A549 (cell line): ENCODE measurements around the gene MAST2. TPM values are rescaled to one million over a fixed set of nuclear protein-coding genes. Genes with fewer than 3 reads are reported as not detected.

ENCODE experiments used
- ATAC-seq, 2 experiments: fragments of 200-7000 bp in 1 of 2; fragments of >200 bp in 1 of 2; cut with Nextera tagmentation in 1 of 2; cut with Tn5 transposase in 1 of 2; 3 replicates each; pipeline versions ENCODE4 v1.8.0 to v1.9.1; 2018 to 2020; ENCODE audit warnings: mild to moderate bottlenecking in 1 of 2, moderate library complexity in 1 of 2
- CTCF ChIA-PET: fragments of 300-600 bp; sonication (Branson Sonifier 250); formaldehyde crosslinking; extraction: SDS; loops from one replicate; lab custom pipeline; 2021; ENCODE audit warnings: antibody characterized with exemption, inconsistent platforms; lab: Yijun Ruan, JAX
- POLR2A ChIA-PET: fragments of 350-600 bp; formaldehyde crosslinking; extraction: SDS; loops from one replicate; lab custom pipeline; 2021; ENCODE audit warnings: antibody characterized with exemption, inconsistent platforms; lab: Yijun Ruan, JAX
- DNase-seq, 2 experiments: peaks; one replicate each; pipeline versions ENCODE4 v3.0.0 to v3.0.0-alpha.2; 2011 to 2016; ENCODE audit warnings: low read depth in 1 of 2, low spot score in 1 of 2
- FAIRE-seq: peaks from 2 replicates; lab custom pipeline; 2011; peaks lifted over from hg19 to GRCh38; lab: Jason Lieb, UNC
- H3K27ac ChIP-seq, 2 experiments: fragments of >200 bp; sonication (Bioruptor Twin); formaldehyde crosslinking; 3 replicates each; pipeline ENCODE4 v1.5.1; 2016 to 2017
- H3K4me1 ChIP-seq: fragments of >200 bp; sonication (Bioruptor Twin); formaldehyde crosslinking; 3 replicates; pipeline ENCODE4 v1.6.1; 2016
- H3K4me2 ChIP-seq: fragments of >200 bp; sonication (Bioruptor Twin); formaldehyde crosslinking; 3 replicates; pipeline ENCODE4 v1.6.1; 2016
- H3K4me3 ChIP-seq: fragments of >200 bp; sonication (Bioruptor Twin); formaldehyde crosslinking; 3 replicates; pipeline ENCODE4 v1.5.1; 2016
- H3K9me3 ChIP-seq: fragments of >200 bp; sonication (Bioruptor Twin); formaldehyde crosslinking; 3 replicates; pipeline ENCODE4 v1.6.1; 2016
- ATOH8 ChIP-seq: fragments of 250-450 bp; sonication (Bioruptor Pico); IDR thresholded peaks from 2 replicates; pipeline ENCODE4 v1.5.0; 2020; ENCODE audit warnings: low read depth, mild to moderate bottlenecking, moderate library complexity
- CBX8 ChIP-seq: fragments of 200-600 bp; sonication (generic); IDR thresholded peaks from 2 replicates; pipeline ENCODE4 v1.6.1; 2016
- CHD2 ChIP-seq: fragments of 150-350 bp; IDR thresholded peaks from 2 replicates; pipeline ENCODE4 v1.6.1; 2014; ENCODE audit warnings: low read length; ENCODE audit not compliant: partially characterized antibody
- EHMT2 ChIP-seq: fragments of 200-600 bp; sonication (generic); IDR thresholded peaks from 2 replicates; pipeline ENCODE4 v1.6.1; 2016; ENCODE audit warnings: antibody characterized with exemption, low read depth, mild to moderate bottlenecking, moderate library complexity
- FOSB ChIP-seq: fragments of 250-450 bp; sonication (Bioruptor Pico); IDR thresholded peaks from 2 replicates; pipeline ENCODE4 v1.5.0; 2020; ENCODE audit warnings: mild to moderate bottlenecking, moderate library complexity
- GATA3 ChIP-seq: IDR thresholded peaks from 2 replicates; pipeline ENCODE4 v1.6.1; 2012; ENCODE audit warnings: borderline replicate concordance
- HDAC2 ChIP-seq: fragments of 200-600 bp; sonication (generic); IDR thresholded peaks from 2 replicates; pipeline ENCODE4 v1.6.1; 2016
- HEYL ChIP-seq: fragments of 250-450 bp; sonication (Bioruptor Pico); IDR thresholded peaks from 2 replicates; pipeline ENCODE4 v1.8.0; 2021; ENCODE audit warnings: mild to moderate bottlenecking, moderate library complexity
- HOXB13 ChIP-seq: fragments of 250-450 bp; sonication (Bioruptor Pico); IDR thresholded peaks from 2 replicates; pipeline ENCODE4 v1.5.0; 2020; ENCODE audit warnings: low read depth, mild to moderate bottlenecking, moderate library complexity
- HOXB5 ChIP-seq: fragments of 250-450 bp; sonication (Bioruptor Pico); IDR thresholded peaks from 2 replicates; pipeline ENCODE4 v1.5.0; 2020; ENCODE audit warnings: mild to moderate bottlenecking, moderate library complexity
- JUN ChIP-seq, 2 experiments: fragments of >200 bp; sonication (Bioruptor Twin); formaldehyde crosslinking; IDR thresholded peaks; 2 replicates in 1 of 2; 3 replicates in 1 of 2; pipeline ENCODE4 v1.6.1; 2016 to 2017
- KDM1A ChIP-seq: fragments of 200-600 bp; sonication (generic); IDR thresholded peaks from 2 replicates; pipeline ENCODE4 v1.6.1; 2016; ENCODE audit warnings: low read depth, mild to moderate bottlenecking
- KDM5A ChIP-seq: fragments of 200-600 bp; sonication (generic); IDR thresholded peaks from 2 replicates; pipeline ENCODE4 v1.6.1; 2016; ENCODE audit warnings: antibody characterized with exemption, mild to moderate bottlenecking
- MAFK ChIP-seq: fragments of 450-650 bp; IDR thresholded peaks from 2 replicates; pipeline ENCODE4 v1.6.1; 2014; ENCODE audit not compliant: partially characterized antibody
- MYC ChIP-seq: IDR thresholded peaks from 2 replicates; pipeline ENCODE4 v1.6.1; 2012; ENCODE audit warnings: mild to moderate bottlenecking, inconsistent platforms, low read length, improper control_type of control experiment, borderline replicate concordance
- NR3C1 ChIP-seq: fragments of >200 bp; sonication (Bioruptor Twin); formaldehyde crosslinking; IDR thresholded peaks from 3 replicates; pipeline ENCODE4 v1.6.1; 2017
- PHF8 ChIP-seq: fragments of 200-600 bp; sonication (generic); IDR thresholded peaks from 2 replicates; pipeline ENCODE4 v1.6.1; 2016; ENCODE audit warnings: low read depth, mild to moderate bottlenecking, antibody characterized with exemption, moderate library complexity, borderline replicate concordance
- POLR2A ChIP-seq: IDR thresholded peaks from 2 replicates; pipeline ENCODE4 v1.6.1; 2012; ENCODE audit warnings: mild to moderate bottlenecking, low read length
- RAD21 ChIP-seq, 2 experiments: fragments of >200 bp in 1 of 2; sonication (Bioruptor Twin) in 1 of 2; formaldehyde crosslinking in 1 of 2; IDR thresholded peaks in 1 of 2; conservative IDR thresholded peaks in 1 of 2; 2 replicates in 1 of 2; 3 replicates in 1 of 2; pipeline ENCODE4 v1.6.1; 2012 to 2018; ENCODE audit warnings: inconsistent platforms in 1 of 2
- RCOR1 ChIP-seq: fragments of 150-350 bp; IDR thresholded peaks from 2 replicates; pipeline ENCODE4 v1.6.1; 2014; ENCODE audit warnings: antibody characterized with exemption, low read length, low read depth
- SMC3 ChIP-seq: fragments of >200 bp; sonication (Bioruptor Twin); formaldehyde crosslinking; IDR thresholded peaks from 3 replicates; pipeline ENCODE4 v1.6.1; 2018; ENCODE audit warnings: inconsistent platforms
- TP53 ChIP-seq: fragments of 250-450 bp; sonication (Bioruptor Pico); IDR thresholded peaks from 2 replicates; pipeline ENCODE4 v1.5.0; 2021; ENCODE audit warnings: mild to moderate bottlenecking, moderate library complexity
- ZFP36 ChIP-seq: fragments of 450-650 bp; IDR thresholded peaks from 2 replicates; pipeline ENCODE4 v1.6.1; 2014; ENCODE audit warnings: borderline replicate concordance; ENCODE audit not compliant: partially characterized antibody
- ZSCAN20 ChIP-seq: fragments of 250-450 bp; sonication (Bioruptor Pico); IDR thresholded peaks from 2 replicates; pipeline ENCODE4 v1.8.0; 2022; ENCODE audit warnings: mild to moderate bottlenecking, moderate library complexity
- WGBS: methylation state at CpG from one replicate; pipeline ENCODE4 v1.1.6; 2017; ENCODE audit errors: missing lambda C conversion rate; 5-methylcytosine and 5-hydroxymethylcytosine counted together
- polyA plus RNA-seq, 4 experiments: library from polyadenylated mRNA; depleted of rRNA in 3 of 4; stranded (reverse); fragments of >200 nt; fragmentation: RNase III in 1 of 4; extraction: RNeasy Plus Mini Kit Qiagen cat#74134 plus additional on column Dnase treatment in 1 of 4; gene quantifications; 2 replicates in 3 of 4; 3 replicates in 1 of 4; pipeline ENCODE4 v1.2.3, GENCODE V29; 2011 to 2017
- TF ChIP-seq, protein P1 (sequence below): fragments of >200 bp; sonication (Bioruptor Twin); formaldehyde crosslinking; IDR thresholded peaks from 3 replicates; pipeline ENCODE4 v1.5.1; 2016

The MAST2 gene
- polyA plus RNA-seq, 2 of the 4 experiments (the other 2 are of a cell fraction) = 19.3 to 20.5 TPM

DNA sequence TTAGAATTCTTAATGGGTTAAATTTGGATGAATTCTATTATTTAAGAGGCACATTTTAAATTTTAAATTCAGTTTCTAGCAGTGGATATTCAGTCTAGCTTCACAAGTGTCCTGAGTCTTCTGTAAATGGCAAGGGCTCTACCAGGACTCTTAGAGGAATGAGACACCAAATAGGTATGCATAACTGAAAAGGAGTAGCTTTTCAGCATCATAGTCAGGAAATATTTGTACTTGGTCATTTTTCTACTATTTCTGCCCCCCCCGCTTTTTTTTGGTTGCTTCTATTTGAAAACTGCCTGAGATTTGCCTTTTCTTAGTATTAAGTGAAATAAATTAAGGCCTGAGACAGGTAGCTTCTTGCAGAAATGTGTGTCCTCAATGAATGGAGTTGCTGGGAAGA is 80.2 kb downstream of the MAST2 start:
- Histone ChIP-seq H3K4me3 (no peak overlapping the region), H3K4me1 (peaks cover 37% of the 10 kb centered on the region), H3K4me2 (peak overlapping the region; percentile 15; the same call in 2 of the 3 replicates), H3K9me3 (no peaks in the 10 kb centered on the region), H3K27ac (peak overlapping the region in 1 of 2 experiments; percentile 37; a peak in 1 of 6 replicates)
- no peak for ATAC-seq
- WGBS = 56% methylated on average over 1 of the region's 1 CpG
- CTCF ChIA-PET = interaction anchor here (0.6 to 1.4 kb wide), 2 partner anchors 29 to 49 kb away, joined by 3 read pairs; no protein-coding TSS in a partner anchor
- TF ChIP-seq KDM1A (no peak), CHD2 (no peak), EHMT2 (no peak), KDM5A (no peak), POLR2A (no peak), SMC3 (no peak), HOXB5 (CRISPR knock-in tag) (no peak), NR3C1 (no peak), HOXB13 (no peak), FOSB (CRISPR knock-in tag) (no peak)
- TF ChIP-seq, all 56 proteins: peak for 0
- no peak for FAIRE-seq
- POLR2A ChIA-PET = interaction anchor here (1.9 kb wide), 1 partner anchor 198 kb away, joined by 5 read pairs; the partner anchor contains the start of gene GPBP1L1
- no peak for DNase-seq

- peak in 1 of 2 experiments; percentile 55 for DNase-seq
- Histone ChIP-seq H3K27ac (peak overlapping the region; percentile 37 to 71; a peak in 5 of 6 replicates), H3K4me3 (no peak overlapping the region), H3K9me3 (no peaks in the 10 kb centered on the region), H3K4me1 (peaks cover 37% of the 10 kb centered on the region), H3K4me2 (peak overlapping the region; percentile 15; the same call in 2 of the 3 replicates)
- no peak for FAIRE-seq
- CTCF ChIA-PET = no interaction called here
- peak in 1 of 2 experiments; percentile 68; a peak in 3 of 6 replicates for ATAC-seq
- POLR2A ChIA-PET = interaction anchor here (1.9 kb wide), 1 partner anchor 199 kb away, joined by 5 read pairs; the partner anchor contains the start of gene GPBP1L1
- TF ChIP-seq PHF8 = no peak
- TF ChIP-seq HDAC2 = no peak
- TF ChIP-seq ZSCAN20 (CRISPR knock-in tag) = no peak
- no peak for TF ChIP-seq RCOR1
- TF ChIP-seq JUN (IDR thresholded peaks at IDR 0.05) = no peak
- no peak for TF ChIP-seq ATOH8
- TF ChIP-seq MAFK = no peak
- no peak for TF ChIP-seq ZFP36
- TF ChIP-seq POLR2A = no peak
- TF ChIP-seq MYC = no peak
- TF ChIP-seq, protein P1, sequence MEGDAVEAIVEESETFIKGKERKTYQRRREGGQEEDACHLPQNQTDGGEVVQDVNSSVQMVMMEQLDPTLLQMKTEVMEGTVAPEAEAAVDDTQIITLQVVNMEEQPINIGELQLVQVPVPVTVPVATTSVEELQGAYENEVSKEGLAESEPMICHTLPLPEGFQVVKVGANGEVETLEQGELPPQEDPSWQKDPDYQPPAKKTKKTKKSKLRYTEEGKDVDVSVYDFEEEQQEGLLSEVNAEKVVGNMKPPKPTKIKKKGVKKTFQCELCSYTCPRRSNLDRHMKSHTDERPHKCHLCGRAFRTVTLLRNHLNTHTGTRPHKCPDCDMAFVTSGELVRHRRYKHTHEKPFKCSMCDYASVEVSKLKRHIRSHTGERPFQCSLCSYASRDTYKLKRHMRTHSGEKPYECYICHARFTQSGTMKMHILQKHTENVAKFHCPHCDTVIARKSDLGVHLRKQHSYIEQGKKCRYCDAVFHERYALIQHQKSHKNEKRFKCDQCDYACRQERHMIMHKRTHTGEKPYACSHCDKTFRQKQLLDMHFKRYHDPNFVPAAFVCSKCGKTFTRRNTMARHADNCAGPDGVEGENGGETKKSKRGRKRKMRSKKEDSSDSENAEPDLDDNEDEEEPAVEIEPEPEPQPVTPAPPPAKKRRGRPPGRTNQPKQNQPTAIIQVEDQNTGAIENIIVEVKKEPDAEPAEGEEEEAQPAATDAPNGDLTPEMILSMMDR = no peak
- no peak for TF ChIP-seq HEYL (CRISPR knock-in tag)
- no peak for TF ChIP-seq CHD2
- TF ChIP-seq GATA3 = no peak
- no peak for TF ChIP-seq CBX8
- TF ChIP-seq TP53 (CRISPR knock-in tag) = no peak
- WGBS = 57% methylated on average over 1 of the region's 1 CpG
Observed at GRCh38 chr1:45884700-45885099, 81.3 kb downstream of the MAST2 start.

GRCh38 chr1:45886229-45886628 is 82.8 kb downstream of the MAST2 start:
- POLR2A ChIA-PET = no interaction called here
- H3K9me3 ChIP-seq = no peaks in the 10 kb centered on the region
- FAIRE-seq (no peak), DNase-seq (no peak), ATAC-seq (no peak)
- CTCF ChIA-PET = interaction anchor here (0.9 to 1.5 kb wide), 3 partner anchors 11 to 42 kb away, joined by 3 to 5 read pairs (median 3); no protein-coding TSS in a partner anchor
- no peak overlapping the region for H3K4me2 ChIP-seq
- TF ChIP-seq ZFP36 = no peak
- TF ChIP-seq RAD21 (conservative IDR thresholded peaks at IDR 0.05 in 1 of 2, IDR thresholded peaks at IDR 0.05 in 1 of 2) = no peak
- no peak for TF ChIP-seq ZSCAN20 (CRISPR knock-in tag)
- H3K4me1 ChIP-seq = peaks cover 36% of the 10 kb centered on the region
- no peak overlapping the region for H3K27ac ChIP-seq
- 78% methylated on average over 2 of the region's 2 CpGs for WGBS
- H3K4me3 ChIP-seq = no peak overlapping the region
